H1 (cell line): ENCODE measurements around the gene MMAB. TPM values are rescaled to one million over a fixed set of nuclear protein-coding genes. Genes with fewer than 3 reads are reported as not detected.

Experiments
- BRCA1 ChIP-seq: IDR thresholded peaks from 2 replicates; pipeline ENCODE4 v1.6.1; 2012; ENCODE audit warnings: low read depth, low read length, improper control_type of control experiment
- KDM5A ChIP-seq: fragments of 200-600 bp; IDR thresholded peaks from 2 replicates; pipeline ENCODE4 v1.7.1; 2012; ENCODE audit warnings: mild to moderate bottlenecking, low read length, inconsistent platforms, mixed read lengths
- NANOG ChIP-seq: IDR thresholded peaks from 2 replicates; pipeline ENCODE4 v1.6.1; 2011; ENCODE audit warnings: low read length, low read depth, mild to moderate bottlenecking, inconsistent platforms; ENCODE audit not compliant: insufficient read depth, poor library complexity, severe bottlenecking
- RXRA ChIP-seq: IDR thresholded peaks from 2 replicates; pipeline ENCODE4 v1.6.1; 2011; ENCODE audit warnings: low read depth, mild to moderate bottlenecking, low read length, moderate library complexity; ENCODE audit not compliant: insufficient read depth
- polyA plus RNA-seq, 7 experiments: library from polyadenylated mRNA; depleted of rRNA in 3 of 7; stranded (reverse) in 5 of 7; unstranded in 2 of 7; fragments of >200 nt in 5 of 7; fragments of 200-250 nt in 2 of 7; gene quantifications; 1 replicate in 5 of 7; 2 replicates in 1 of 7; 4 replicates in 1 of 7; pipeline versions ENCODE4 v1.2.1 to v1.2.3, GENCODE V29; 2011 to 2013; ENCODE audit warnings: missing spikeins in 2 of 7, mixed read lengths in 2 of 7
- total RNA-seq: library from RNA; stranded (reverse); fragmentation: NEBNext Ultra II Directional; extraction: Animal tissue kit (Norgen Biotek cat#: 25700); gene quantifications from 2 replicates; pipeline ENCODE4 v1.2.1, GENCODE V29; 2021

Gene MMAB
- total and polyA plus RNA-seq, 2 of the 8 experiments (the other 6 are each of a cell fraction or from before 2014, with no cell fraction given), result 12.9 to 18.5 TPM

- no peak for TF ChIP-seq RXRA
- TF ChIP-seq BRCA1, result no peak
- no peak for TF ChIP-seq NANOG
- TF ChIP-seq KDM5A, result no peak
These were observed 38.0 kb downstream of the MMAB start (continued) for GRCh38 chr12:109535231-109535862.
